ENCODE results near the gene CDC6. TPM values are rescaled to one million over a fixed set of nuclear protein-coding genes. Genes with fewer than 3 reads are reported as not detected.
A peak's percentile ranks its signal among the peaks of the same experiment; 100 is the strongest.

CDC6 gene
- total RNA-seq, 2 donors from 2014 or later = 8.5 to 40.8 TPM

GRCh38 chr17:40351359-40352236 is 63.9 kb downstream of the CDC6 start:
- Histone ChIP-seq H3K9ac (ENCODE audit: low read depth in 2 of 2, low read length in 2 of 2) (no peak overlapping the region), H3K36me3 (peaks cover 6% of the 10 kb centered on the region), H3K9me3 (no peaks in the 10 kb centered on the region), H3K4me1 (peaks cover 19% of the 10 kb centered on the region), H3K27ac (no peak overlapping the region), H3K4me3 (no peak overlapping the region), H3K27me3 (no peaks in the 10 kb centered on the region)
- DNase-seq = peak; percentile 16
- intact Hi-C loops (cut with DNase I) = no loop called here
- no peak for TF ChIP-seq CTCF (IDR thresholded peaks at IDR 0.05)

GRCh38 chr17:40352237-40352778 is 64.6 kb downstream of the CDC6 start:
- DNase-seq = no peak
- Histone ChIP-seq H3K27me3 (no peaks in the 10 kb centered on the region), H3K4me1 (peaks cover 13% of the 10 kb centered on the region), H3K27ac (no peak overlapping the region), H3K4me3 (no peak overlapping the region), H3K9ac (ENCODE audit: low read depth in 2 of 2, low read length in 2 of 2) (no peak overlapping the region), H3K36me3 (peaks cover 6% of the 10 kb centered on the region), H3K9me3 (no peaks in the 10 kb centered on the region)
- intact Hi-C loops (cut with DNase I) = no loop called here
- no peak for TF ChIP-seq CTCF (IDR thresholded peaks at IDR 0.05)

GRCh38 chr17:40352779-40353394 is 65.2 kb downstream of the CDC6 start:
- intact Hi-C loops (cut with DNase I) = no loop called here
- no peak overlapping the region for H3K27ac ChIP-seq
- H3K9me3 ChIP-seq = no peaks in the 10 kb centered on the region
- TF ChIP-seq CTCF (IDR thresholded peaks at IDR 0.05) = no peak
- DNase-seq = no peak
- peaks cover 6% of the 10 kb centered on the region for H3K36me3 ChIP-seq
- H3K27me3 ChIP-seq = no peaks in the 10 kb centered on the region
- H3K9ac ChIP-seq (ENCODE audit: low read depth in 2 of 2, low read length in 2 of 2) = no peak overlapping the region
- no peak overlapping the region for H3K4me3 ChIP-seq
- H3K4me1 ChIP-seq = peaks cover 7% of the 10 kb centered on the region

Other genes with a start within 250 kb of the CDC6 start
- gene MED24, start 233.5 kb upstream of the CDC6 start, total RNA-seq = 100 to 1,000 TPM in 1 of 2 donors, 10 to 100 TPM in 1; 80.1 to 111 TPM
- 10 to 100 TPM; 40.3 to 44.5 TPM for gene THRA, start 224.9 kb upstream of the CDC6 start, total RNA-seq
- gene NR1D1, start 187.3 kb upstream of the CDC6 start, total RNA-seq = 10 to 100 TPM in 1 of 2 donors, 1 to 10 TPM in 1; 4.8 to 18.8 TPM
- gene MSL1, start 165.9 kb upstream of the CDC6 start, total RNA-seq = 10 to 100 TPM; 77.0 to 81.0 TPM
- gene CASC3, start 147.3 kb upstream of the CDC6 start, total RNA-seq = 10 to 100 TPM; 53.8 to 55.3 TPM
- gene RAPGEFL1, start 110.4 kb upstream of the CDC6 start, total RNA-seq = 100 to 1,000 TPM in 1 of 2 donors, 10 to 100 TPM in 1; 98.2 to 108 TPM
- 10 to 100 TPM; 34.5 to 42.0 TPM for gene WIPF2, start 68.6 kb upstream of the CDC6 start, total RNA-seq
- gene RARA, start 21.3 kb downstream of the CDC6 start, total RNA-seq = 10 to 100 TPM; 25.6 to 46.7 TPM
- gene GJD3, start 76.9 kb downstream of the CDC6 start, total RNA-seq = under 1 TPM; 0.40 to 0.85 TPM
- gene TOP2A, start 130.0 kb downstream of the CDC6 start, total RNA-seq = 100 to 1,000 TPM in 1 of 2 donors, 10 to 100 TPM in 1; 46.2 to 124 TPM
- gene IGFBP4, start 155.6 kb downstream of the CDC6 start, total RNA-seq = 100 to 1,000 TPM; 182 to 291 TPM
- 10 to 100 TPM in 1 of 2 donors, 1 to 10 TPM in 1; 8.8 to 20.4 TPM for gene TNS4, start 213.7 kb downstream of the CDC6 start, total RNA-seq

All from colonic mucosa (tissue), 4 donors.